Lower leg skin (tissue), 3 donors: ENCODE measurements around the gene ITGA2.

Experiments used
- POLR2A ChIP-seq, 2 donors: fragments of 450-650 bp; IDR thresholded peaks; one replicate each; pipeline ENCODE4 v1.6.1; 2016 to 2017; ENCODE audit warnings: antibody characterized with exemption in 2 of 2, mild to moderate bottlenecking in 1 of 2, moderate library complexity in 1 of 2
- TF ChIP-seq, protein P1 (sequence below), 3 donors: fragments of 450-650 bp; IDR thresholded peaks; one replicate each; pipeline ENCODE4 v1.5.1; 2016; ENCODE audit warnings: antibody characterized with exemption in 3 of 3, mild to moderate bottlenecking in 3 of 3, moderate library complexity in 2 of 3

DNA sequence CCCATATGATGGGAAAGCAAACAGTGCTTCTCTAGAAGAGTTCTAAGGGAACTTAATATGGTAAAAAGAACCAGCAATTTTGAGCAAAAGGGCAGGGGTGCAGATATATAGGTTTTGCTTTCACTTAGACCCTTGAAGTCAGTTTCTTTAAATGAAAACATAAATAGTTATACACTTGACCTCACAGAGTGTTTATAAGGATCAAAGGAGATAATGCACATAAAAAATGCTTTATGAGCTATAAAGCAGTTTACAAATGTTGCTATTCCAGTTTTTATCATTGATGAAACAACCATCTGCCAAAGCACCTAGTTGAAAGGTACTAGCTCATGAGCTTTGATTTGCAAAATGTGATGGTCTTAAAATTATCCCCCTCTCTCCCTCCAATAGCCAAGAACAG lies 45.7 kb downstream of the ITGA2 start:
- TF ChIP-seq, protein P1, sequence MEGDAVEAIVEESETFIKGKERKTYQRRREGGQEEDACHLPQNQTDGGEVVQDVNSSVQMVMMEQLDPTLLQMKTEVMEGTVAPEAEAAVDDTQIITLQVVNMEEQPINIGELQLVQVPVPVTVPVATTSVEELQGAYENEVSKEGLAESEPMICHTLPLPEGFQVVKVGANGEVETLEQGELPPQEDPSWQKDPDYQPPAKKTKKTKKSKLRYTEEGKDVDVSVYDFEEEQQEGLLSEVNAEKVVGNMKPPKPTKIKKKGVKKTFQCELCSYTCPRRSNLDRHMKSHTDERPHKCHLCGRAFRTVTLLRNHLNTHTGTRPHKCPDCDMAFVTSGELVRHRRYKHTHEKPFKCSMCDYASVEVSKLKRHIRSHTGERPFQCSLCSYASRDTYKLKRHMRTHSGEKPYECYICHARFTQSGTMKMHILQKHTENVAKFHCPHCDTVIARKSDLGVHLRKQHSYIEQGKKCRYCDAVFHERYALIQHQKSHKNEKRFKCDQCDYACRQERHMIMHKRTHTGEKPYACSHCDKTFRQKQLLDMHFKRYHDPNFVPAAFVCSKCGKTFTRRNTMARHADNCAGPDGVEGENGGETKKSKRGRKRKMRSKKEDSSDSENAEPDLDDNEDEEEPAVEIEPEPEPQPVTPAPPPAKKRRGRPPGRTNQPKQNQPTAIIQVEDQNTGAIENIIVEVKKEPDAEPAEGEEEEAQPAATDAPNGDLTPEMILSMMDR (IDR thresholded peaks at IDR 0.05) = no peak
- no peak for TF ChIP-seq POLR2A (IDR thresholded peaks at IDR 0.05)
